Suppressor macrophage treated with lipopolysaccharide for 1 hour (primary cell): Measurements from ENCODE around the gene ZNF22.

ENCODE experiments used
- DNase-seq, 3 donors: peaks; one replicate each; pipeline ENCODE4 v3.0.0-alpha.2; 2020 to 2022

The ZNF22 gene

GRCh38 chr10:45035673-45036072 is 35.0 kb downstream of the ZNF22 start:
- no peak for DNase-seq

DNA sequence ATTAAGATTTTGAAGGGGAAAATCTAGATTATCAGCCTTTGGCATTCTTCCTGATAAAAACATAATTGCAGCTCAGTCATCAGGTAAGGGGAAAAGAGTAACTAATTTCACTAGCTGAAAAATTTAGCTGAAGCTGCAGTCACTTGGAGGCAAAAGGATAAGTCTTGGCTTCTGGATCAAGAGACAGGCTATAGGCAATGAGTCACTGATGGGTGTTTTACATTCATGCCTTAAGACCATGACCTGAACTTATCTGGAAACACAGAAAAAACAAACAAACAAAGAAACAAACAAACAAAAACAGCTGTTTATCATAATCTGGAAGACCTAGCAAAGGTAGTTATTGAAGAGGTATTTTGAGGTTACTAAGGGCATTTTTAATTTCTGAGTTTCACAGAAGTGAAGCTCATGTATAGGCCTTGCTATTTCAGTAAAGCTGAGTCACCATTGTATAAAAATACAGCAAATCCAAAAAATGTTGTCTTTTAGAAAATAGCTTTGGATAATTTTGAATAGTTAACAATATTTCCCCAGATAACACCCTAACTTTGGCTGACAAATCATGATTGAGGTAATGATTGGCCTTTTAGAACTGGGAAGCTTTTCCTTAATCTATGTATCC is 40.3 kb downstream of the ZNF22 start:
- peak in 1 of 3 donors; percentile 21 for DNase-seq

DNA sequence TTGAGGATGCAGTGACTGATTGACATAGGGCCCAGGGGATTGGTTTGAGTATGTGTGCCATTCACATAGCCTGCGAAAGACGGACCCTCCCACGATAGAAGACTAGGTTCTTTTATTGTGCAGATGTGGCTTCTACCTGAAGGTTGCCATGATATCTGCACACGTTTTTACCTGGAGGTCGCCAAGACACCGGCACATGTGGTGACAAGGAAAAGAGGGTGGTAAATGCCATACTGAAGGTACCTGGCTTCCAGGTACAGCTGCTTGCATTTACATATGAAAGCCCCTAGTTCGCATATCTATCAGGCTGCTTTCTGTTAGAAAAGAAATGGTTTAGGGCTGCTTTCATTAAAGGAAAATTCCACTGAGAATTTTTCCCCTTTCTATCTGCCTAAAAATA is 43.6 kb downstream of the ZNF22 start:
- no peak for DNase-seq

- no peak for DNase-seq
These were observed 50.0 kb downstream of the ZNF22 start for GRCh38 chr10:45050551-45051235.

- peak in 2 of 3 donors; percentile 10 to 29 for DNase-seq
These were observed 52.0 kb downstream of the ZNF22 start for GRCh38 chr10:45052700-45053099.

GRCh38 chr10:45053569-45054100 is 52.9 kb downstream of the ZNF22 start:
- peak in 2 of 3 donors; percentile 33 to 40 for DNase-seq
